GM19324 (cell line): Measurements from ENCODE around the gene NOS1AP.

ENCODE experiments used
- ATAC-seq: cut with Tn5 transposase; IDR thresholded peaks from one replicate; pipeline ENCODE4 v1.9.1; 2021; ENCODE audit warnings: mild to moderate bottlenecking, moderate library complexity; ENCODE audit not compliant: unreplicated experiment, low FRiP score

Gene NOS1AP

GRCh38 chr1:162212713-162213112, 143.2 kb downstream of the NOS1AP start:
- ATAC-seq = no peak

GRCh38 chr1:162213281-162213912, 143.9 kb downstream of the NOS1AP start:
- ATAC-seq = no peak

- no peak for ATAC-seq
These were observed 144.7 kb downstream of the NOS1AP start for GRCh38 chr1:162214202-162214601.

GRCh38 chr1:162215902-162216301, 146.4 kb downstream of the NOS1AP start:
- no peak for ATAC-seq

GRCh38 chr1:162216604-162217003, 147.1 kb downstream of the NOS1AP start:
- ATAC-seq = no peak

- ATAC-seq = no peak
These were observed 148.2 kb downstream of the NOS1AP start for GRCh38 chr1:162217706-162218105.

GRCh38 chr1:162218546-162218945, 149.1 kb downstream of the NOS1AP start:
- no peak for ATAC-seq

GRCh38 chr1:162218975-162219374, 149.5 kb downstream of the NOS1AP start:
- ATAC-seq = no peak

- ATAC-seq = no peak
These were observed 150.0 kb downstream of the NOS1AP start for GRCh38 chr1:162219461-162219860.

- ATAC-seq = no peak
These were observed 150.6 kb downstream of the NOS1AP start for GRCh38 chr1:162220009-162220539.

GRCh38 chr1:162222014-162222413, 152.5 kb downstream of the NOS1AP start:
- no peak for ATAC-seq

- no peak for ATAC-seq
These were observed 153.2 kb downstream of the NOS1AP start for GRCh38 chr1:162222730-162223129.

GRCh38 chr1:162223488-162223887, 154.0 kb downstream of the NOS1AP start:
- no peak for ATAC-seq

GRCh38 chr1:162224267-162224666, 154.8 kb downstream of the NOS1AP start:
- no peak for ATAC-seq

GRCh38 chr1:162228586-162228985, 159.1 kb downstream of the NOS1AP start:
- no peak for ATAC-seq

GRCh38 chr1:162229549-162229948, 160.1 kb downstream of the NOS1AP start:
- ATAC-seq = no peak

- no peak for ATAC-seq
These were observed 160.6 kb downstream of the NOS1AP start for GRCh38 chr1:162230096-162230495.

- no peak for ATAC-seq
These were observed 161.0 kb downstream of the NOS1AP start for GRCh38 chr1:162230517-162230916.

GRCh38 chr1:162232034-162232711, 162.7 kb downstream of the NOS1AP start:
- no peak for ATAC-seq

GRCh38 chr1:162233066-162233465, 163.6 kb downstream of the NOS1AP start:
- no peak for ATAC-seq

GRCh38 chr1:162233937-162234336, 164.4 kb downstream of the NOS1AP start:
- ATAC-seq = no peak

- no peak for ATAC-seq
These were observed 165.1 kb downstream of the NOS1AP start for GRCh38 chr1:162234571-162234970.
